Lower leg skin (tissue), 3 donors: ENCODE results near the gene GRIN2A.

Source experiments
- POLR2A ChIP-seq, 2 donors: fragments of 450-650 bp; IDR thresholded peaks; one replicate each; pipeline ENCODE4 v1.6.1; 2016 to 2017; ENCODE audit warnings: antibody characterized with exemption in 2 of 2, mild to moderate bottlenecking in 1 of 2, moderate library complexity in 1 of 2
- TF ChIP-seq, protein P1 (sequence below), 3 donors: fragments of 450-650 bp; IDR thresholded peaks; one replicate each; pipeline ENCODE4 v1.5.1; 2016; ENCODE audit warnings: antibody characterized with exemption in 3 of 3, mild to moderate bottlenecking in 3 of 3, moderate library complexity in 2 of 3

- TF ChIP-seq, protein P1, sequence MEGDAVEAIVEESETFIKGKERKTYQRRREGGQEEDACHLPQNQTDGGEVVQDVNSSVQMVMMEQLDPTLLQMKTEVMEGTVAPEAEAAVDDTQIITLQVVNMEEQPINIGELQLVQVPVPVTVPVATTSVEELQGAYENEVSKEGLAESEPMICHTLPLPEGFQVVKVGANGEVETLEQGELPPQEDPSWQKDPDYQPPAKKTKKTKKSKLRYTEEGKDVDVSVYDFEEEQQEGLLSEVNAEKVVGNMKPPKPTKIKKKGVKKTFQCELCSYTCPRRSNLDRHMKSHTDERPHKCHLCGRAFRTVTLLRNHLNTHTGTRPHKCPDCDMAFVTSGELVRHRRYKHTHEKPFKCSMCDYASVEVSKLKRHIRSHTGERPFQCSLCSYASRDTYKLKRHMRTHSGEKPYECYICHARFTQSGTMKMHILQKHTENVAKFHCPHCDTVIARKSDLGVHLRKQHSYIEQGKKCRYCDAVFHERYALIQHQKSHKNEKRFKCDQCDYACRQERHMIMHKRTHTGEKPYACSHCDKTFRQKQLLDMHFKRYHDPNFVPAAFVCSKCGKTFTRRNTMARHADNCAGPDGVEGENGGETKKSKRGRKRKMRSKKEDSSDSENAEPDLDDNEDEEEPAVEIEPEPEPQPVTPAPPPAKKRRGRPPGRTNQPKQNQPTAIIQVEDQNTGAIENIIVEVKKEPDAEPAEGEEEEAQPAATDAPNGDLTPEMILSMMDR (IDR thresholded peaks at IDR 0.05), result no peak
- no peak for TF ChIP-seq POLR2A (IDR thresholded peaks at IDR 0.05)
Observed at GRCh38 chr16:9763505-9763904, 418.7 kb downstream of the GRIN2A start.
